Upper lobe of right lung (tissue), 1 donor: ENCODE measurements around the gene PRDM16. TPM values are rescaled to one million over a fixed set of nuclear protein-coding genes. Genes with fewer than 3 reads are reported as not detected.
A peak's percentile ranks its signal among the peaks of the same experiment; 100 is the strongest.

Source experiments
- ATAC-seq: fragments of 200-7000 bp; cut with Tn5 transposase; one replicate; pipeline ENCODE4 v1.9.1; 2020; ENCODE audit warnings: mild to moderate bottlenecking, moderate library complexity
- DNase-seq: peaks from one replicate; pipeline ENCODE4 v3.0.0-alpha.2; 2020
- H3K27ac ChIP-seq: fragments of 200-600 bp; one replicate; pipeline ENCODE4 v1.8.0; 2022
- H3K27me3 ChIP-seq: fragments of 200-600 bp; one replicate; pipeline ENCODE4 v1.8.0; 2022; ENCODE audit warnings: mild to moderate bottlenecking
- H3K36me3 ChIP-seq: fragments of 200-600 bp; one replicate; pipeline ENCODE4 v1.8.0; 2022
- H3K4me1 ChIP-seq: fragments of 200-600 bp; one replicate; pipeline ENCODE4 v1.8.0; 2022
- H3K4me3 ChIP-seq: fragments of 200-600 bp; one replicate; pipeline ENCODE4 v1.8.0; 2022; ENCODE audit warnings: mild to moderate bottlenecking
- H3K9me3 ChIP-seq: fragments of 200-600 bp; one replicate; pipeline ENCODE4 v1.8.0; 2022
- intact Hi-C: fragments of 100-400 bp; cut with DNase I; formaldehyde crosslinking; loops from one replicate; pipeline ENCODE4 v1.11.0; 2022
- total RNA-seq: library from RNA; stranded (reverse); fragmentation: NEBNext Ultra II Directional; extraction: Animal tissue kit (Norgen Biotek cat#: 25700); gene quantifications from one replicate; pipeline ENCODE4 v1.2.1, GENCODE V29; 2021
- TF ChIP-seq, protein P1 (sequence below): fragments of 200-600 bp; IDR thresholded peaks from one replicate; pipeline ENCODE4 v1.8.0; 2022; ENCODE audit warnings: antibody characterized with exemption
- donor health status: DM: no; HTN: yes; CAD: no; lungs with severe emphysema.

Gene PRDM16
- total RNA-seq, 1 donor from 2014 or later = 21.0 TPM

- no peaks in the 10 kb centered on the region for H3K36me3 ChIP-seq
- peaks cover 3% of the 10 kb centered on the region for H3K4me1 ChIP-seq
- H3K27me3 ChIP-seq = peaks cover 68% of the 10 kb centered on the region
- peak overlapping the region; percentile 48 for H3K4me3 ChIP-seq
- peak; percentile 65 for DNase-seq
- TF ChIP-seq, protein P1, sequence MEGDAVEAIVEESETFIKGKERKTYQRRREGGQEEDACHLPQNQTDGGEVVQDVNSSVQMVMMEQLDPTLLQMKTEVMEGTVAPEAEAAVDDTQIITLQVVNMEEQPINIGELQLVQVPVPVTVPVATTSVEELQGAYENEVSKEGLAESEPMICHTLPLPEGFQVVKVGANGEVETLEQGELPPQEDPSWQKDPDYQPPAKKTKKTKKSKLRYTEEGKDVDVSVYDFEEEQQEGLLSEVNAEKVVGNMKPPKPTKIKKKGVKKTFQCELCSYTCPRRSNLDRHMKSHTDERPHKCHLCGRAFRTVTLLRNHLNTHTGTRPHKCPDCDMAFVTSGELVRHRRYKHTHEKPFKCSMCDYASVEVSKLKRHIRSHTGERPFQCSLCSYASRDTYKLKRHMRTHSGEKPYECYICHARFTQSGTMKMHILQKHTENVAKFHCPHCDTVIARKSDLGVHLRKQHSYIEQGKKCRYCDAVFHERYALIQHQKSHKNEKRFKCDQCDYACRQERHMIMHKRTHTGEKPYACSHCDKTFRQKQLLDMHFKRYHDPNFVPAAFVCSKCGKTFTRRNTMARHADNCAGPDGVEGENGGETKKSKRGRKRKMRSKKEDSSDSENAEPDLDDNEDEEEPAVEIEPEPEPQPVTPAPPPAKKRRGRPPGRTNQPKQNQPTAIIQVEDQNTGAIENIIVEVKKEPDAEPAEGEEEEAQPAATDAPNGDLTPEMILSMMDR = no peak
- H3K27ac ChIP-seq = peak overlapping the region; percentile 77
- H3K9me3 ChIP-seq = no peaks in the 10 kb centered on the region
- intact Hi-C loops = loop anchor here (10.0 kb wide), 1 partner anchor 343 kb away; no protein-coding TSS in a partner anchor
- no peak for ATAC-seq
Observed at GRCh38 chr1:3071565-3072390, 2.8 kb downstream of the PRDM16 start.

DNA sequence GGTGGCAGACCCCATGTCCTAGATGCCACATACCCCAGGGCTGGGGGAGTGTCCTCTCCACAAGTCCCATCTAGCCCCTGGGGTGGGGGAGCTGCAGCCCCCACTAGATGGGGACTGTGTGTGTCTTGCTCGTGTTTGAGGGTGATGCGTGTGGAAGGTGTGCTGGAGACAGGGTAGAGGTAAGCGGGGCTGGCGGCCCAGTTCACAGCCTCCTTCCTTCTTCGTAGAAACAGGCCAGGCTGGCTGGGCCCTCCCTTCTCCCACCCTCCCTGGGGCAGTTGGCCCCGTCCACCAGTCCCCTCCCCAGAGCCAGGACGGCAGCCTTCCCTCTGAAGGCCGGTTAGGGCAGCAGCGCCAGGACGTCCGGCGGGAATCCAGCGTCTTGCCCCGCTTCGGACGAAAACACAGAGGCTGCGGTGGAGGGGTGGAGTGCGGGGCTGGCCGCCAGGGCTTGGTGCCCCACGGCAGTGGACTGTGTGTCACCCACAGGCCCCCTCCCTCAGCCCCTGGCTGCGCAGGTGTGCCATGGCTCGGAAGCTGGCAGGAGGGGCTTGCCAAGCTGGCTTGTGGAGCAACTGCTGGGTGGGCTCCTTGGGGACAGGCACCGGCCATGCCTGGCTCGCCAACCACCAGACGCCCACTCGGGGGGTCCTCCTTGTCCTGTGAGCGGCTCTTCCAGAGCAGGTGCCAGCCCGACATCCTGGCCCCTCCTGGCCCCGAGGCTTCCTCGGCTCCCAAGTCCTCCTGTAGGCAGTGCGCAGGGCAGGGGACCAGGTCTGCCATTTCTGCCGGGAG lies 3.6 kb downstream of the PRDM16 start:
- H3K4me1 ChIP-seq = peaks cover 3% of the 10 kb centered on the region
- peaks cover 59% of the 10 kb centered on the region for H3K27me3 ChIP-seq
- DNase-seq = no peak
- TF ChIP-seq, protein P1 = no peak
- H3K9me3 ChIP-seq = no peaks in the 10 kb centered on the region
- H3K27ac ChIP-seq = peak overlapping the region; percentile 77
- H3K4me3 ChIP-seq = peak overlapping the region; percentile 48
- intact Hi-C loops = loop anchor here (10.0 kb wide), 1 partner anchor 342 kb away; no protein-coding TSS in a partner anchor
- H3K36me3 ChIP-seq = no peaks in the 10 kb centered on the region
- ATAC-seq = no peak

GRCh38 chr1:3073186-3073488 lies 4.1 kb downstream of the PRDM16 start:
- no peaks in the 10 kb centered on the region for H3K36me3 ChIP-seq
- no peaks in the 10 kb centered on the region for H3K9me3 ChIP-seq
- peak overlapping the region; percentile 77 for H3K27ac ChIP-seq
- peaks cover 54% of the 10 kb centered on the region for H3K27me3 ChIP-seq
- TF ChIP-seq, protein P1 = no peak
- DNase-seq (no peak), ATAC-seq (no peak)
- peak overlapping the region; percentile 48 for H3K4me3 ChIP-seq
- peaks cover 5% of the 10 kb centered on the region for H3K4me1 ChIP-seq
- intact Hi-C loops = loop anchor here (10.0 kb wide), 1 partner anchor 342 kb away; no protein-coding TSS in a partner anchor

DNA sequence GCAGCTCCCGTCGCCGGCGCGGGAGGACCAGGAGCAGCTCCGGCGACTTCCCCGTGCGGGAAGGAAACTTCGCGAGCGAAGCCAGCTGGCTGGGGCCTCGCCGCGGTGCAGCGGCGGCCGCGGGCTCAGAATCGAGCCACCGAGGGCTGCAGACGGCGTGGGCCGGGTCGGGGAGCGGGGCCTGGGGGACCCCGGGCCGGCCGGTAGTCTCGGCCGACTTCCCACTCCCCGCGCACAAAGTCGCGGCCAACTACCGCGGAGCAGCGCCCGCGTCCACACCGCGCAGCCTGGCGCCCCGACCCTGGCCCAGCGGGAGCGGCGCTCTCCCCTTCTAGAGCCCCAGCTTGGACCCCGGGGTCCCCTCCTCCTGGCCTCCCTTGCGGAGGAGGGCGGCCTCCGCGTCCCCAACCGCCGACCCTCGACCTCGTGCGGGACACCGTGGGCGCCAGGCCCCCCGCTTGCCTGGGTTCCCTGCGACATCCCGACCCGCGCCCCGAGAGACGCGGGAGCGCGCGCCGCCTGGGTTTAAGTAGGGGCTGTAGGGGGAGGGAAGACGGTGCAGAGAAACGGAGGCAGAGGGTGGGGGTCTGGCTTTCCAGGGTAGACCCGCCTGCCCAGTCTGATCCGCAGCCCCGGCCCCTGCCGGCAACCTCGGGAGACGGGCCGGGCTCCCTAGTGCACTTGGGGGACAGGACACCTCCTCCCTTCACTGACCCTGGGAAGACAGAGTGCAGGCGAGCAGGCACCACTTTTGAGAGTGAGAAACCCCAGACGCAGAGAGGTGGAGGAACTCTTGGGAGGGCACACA lies 4.7 kb downstream of the PRDM16 start:
- Histone ChIP-seq H3K36me3 (no peaks in the 10 kb centered on the region), H3K9me3 (no peaks in the 10 kb centered on the region), H3K4me1 (peaks cover 8% of the 10 kb centered on the region), H3K27ac (peak overlapping the region; percentile 77), H3K27me3 (peaks cover 48% of the 10 kb centered on the region), H3K4me3 (peak overlapping the region; percentile 48)
- TF ChIP-seq, protein P1 = no peak
- no peak for ATAC-seq
- intact Hi-C loops = loop anchor here (10.0 kb wide), 1 partner anchor 341 kb away; no protein-coding TSS in a partner anchor
- no peak for DNase-seq

- DNase-seq (peak; percentile 76), ATAC-seq (peak; percentile 44)
- H3K36me3 ChIP-seq = no peaks in the 10 kb centered on the region
- intact Hi-C loops = loop anchor here (10.0 kb wide), 1 partner anchor 340 kb away; no protein-coding TSS in a partner anchor
- peak overlapping the region; percentile 77 for H3K27ac ChIP-seq
- H3K4me1 ChIP-seq = peaks cover 13% of the 10 kb centered on the region
- H3K27me3 ChIP-seq = peaks cover 52% of the 10 kb centered on the region
- TF ChIP-seq, protein P1 = no peak
- H3K4me3 ChIP-seq = peak overlapping the region; percentile 48
- H3K9me3 ChIP-seq = no peaks in the 10 kb centered on the region
Observed at GRCh38 chr1:3074297-3074741, 5.3 kb downstream of the PRDM16 start.
